WTC11 (cell line): ENCODE results near the gene LCE2A. TPM values are rescaled to one million over a fixed set of nuclear protein-coding genes. Genes with fewer than 3 reads are reported as not detected.

Experiments
- ATAC-seq: fragments of 200-7000 bp; cut with Tn5 transposase; 2 replicates; pipeline ENCODE4 v1.10.0; 2021; ENCODE audit warnings: mild to moderate bottlenecking, moderate library complexity
- Bru-seq: library from RNA; stranded (reverse); fragments of 400-500 nt; gene quantifications from one replicate; lab custom pipeline; 2021; lab: Mats Ljungman, UMichigan
- CTCF ChIA-PET: fragments of 300-600 bp; sonication (Branson Sonifier 250); formaldehyde crosslinking; loops from one replicate; lab custom pipeline; 2021; ENCODE audit warnings: antibody characterized with exemption; lab: Charles Lee
- POLR2A ChIA-PET: fragments of 350-600 bp; sonication (Branson Sonifier 250); formaldehyde crosslinking; loops from one replicate; lab custom pipeline; 2021; ENCODE audit warnings: antibody characterized with exemption; lab: Charles Lee
- DNase-seq: peaks from one replicate; pipeline ENCODE4 v3.0.0; 2021; ENCODE audit warnings: low spot score
- H3K27ac Mint-ChIP-seq: 2 replicates; pipeline ENCODE4 v1.8.0; 2021; ENCODE audit warnings: mixed read lengths
- H3K27me3 Mint-ChIP-seq: 2 replicates; pipeline ENCODE4 v1.8.0; 2021; ENCODE audit warnings: low read depth, mild to moderate bottlenecking, moderate library complexity, mixed read lengths
- H3K36me3 Mint-ChIP-seq: 2 replicates; pipeline ENCODE4 v1.8.0; 2021; ENCODE audit warnings: mixed read lengths
- H3K4me1 Mint-ChIP-seq: 2 replicates; pipeline ENCODE4 v1.8.0; 2022; ENCODE audit warnings: mixed read lengths
- H3K4me3 Mint-ChIP-seq: 2 replicates; pipeline ENCODE4 v1.8.0; 2021; ENCODE audit warnings: mild to moderate bottlenecking, moderate library complexity, mixed read lengths
- H3K9me3 Mint-ChIP-seq: 2 replicates; pipeline ENCODE4 v1.8.0; 2021; ENCODE audit warnings: mixed read lengths
- FOXK1 ChIP-seq: sonication (generic); formaldehyde crosslinking; IDR thresholded peaks from 2 replicates; pipeline ENCODE4 v1.8.0; 2022; ENCODE audit warnings: mild to moderate bottlenecking, moderate library complexity, missing genetic modification reagents
- GABPB1 ChIP-seq: sonication (generic); formaldehyde crosslinking; IDR thresholded peaks from 2 replicates; pipeline ENCODE4 v1.8.1; 2023; ENCODE audit warnings: mild to moderate bottlenecking, missing genetic modification reagents
- IRF2 ChIP-seq: sonication (generic); formaldehyde crosslinking; IDR thresholded peaks from 2 replicates; pipeline ENCODE4 v1.8.0; 2022; ENCODE audit warnings: low read depth, missing genetic modification reagents, borderline replicate concordance
- NFYB ChIP-seq: sonication (generic); formaldehyde crosslinking; conservative IDR thresholded peaks from 2 replicates; pipeline ENCODE4 v1.8.0; 2022; ENCODE audit warnings: low read depth, missing genetic modification reagents
- NR2C2 ChIP-seq: sonication (generic); formaldehyde crosslinking; IDR thresholded peaks from 2 replicates; pipeline ENCODE4 v1.8.0; 2022; ENCODE audit warnings: mild to moderate bottlenecking, missing genetic modification reagents
- TEAD1 ChIP-seq: sonication (generic); formaldehyde crosslinking; IDR thresholded peaks from 2 replicates; pipeline ENCODE4 v1.8.0; 2022; ENCODE audit warnings: mild to moderate bottlenecking, missing genetic modification reagents
- ZNF138 ChIP-seq: sonication (generic); formaldehyde crosslinking; conservative IDR thresholded peaks from 2 replicates; pipeline ENCODE4 v1.8.1; 2022; ENCODE audit warnings: mild to moderate bottlenecking, moderate library complexity, missing genetic modification reagents
- ZNF219 ChIP-seq: sonication (generic); formaldehyde crosslinking; IDR thresholded peaks from 2 replicates; pipeline ENCODE4 v1.8.0; 2023; ENCODE audit warnings: missing genetic modification reagents, mild to moderate bottlenecking, borderline replicate concordance
- ZNF263 ChIP-seq: sonication (generic); formaldehyde crosslinking; IDR thresholded peaks from 2 replicates; pipeline ENCODE4 v1.8.1; 2022; ENCODE audit warnings: low read depth, mild to moderate bottlenecking, moderate library complexity, missing genetic modification reagents
- ZNF423 ChIP-seq: fragments of 250-450 bp; sonication (Bioruptor Pico); IDR thresholded peaks from 2 replicates; pipeline ENCODE4 v2.1.2; 2022; ENCODE audit warnings: mild to moderate bottlenecking, moderate library complexity
- long read RNA-seq, 3 experiments: library from RNA in 1 of 3; library from capped mRNA in 1 of 3; library from polyadenylated mRNA in 1 of 3; unstranded in 2 of 3; stranded (forward) in 1 of 3; transcript quantifications; one replicate each; pipeline ENCODE4 v2.0.0, GENCODE V29; 2021
- total RNA-seq: library from RNA; stranded (reverse); gene quantifications from 3 replicates; pipeline ENCODE4 v1.2.3, GENCODE V29; 2021
- TF ChIP-seq, protein P1 (sequence below): fragments of 250-450 bp; sonication (Bioruptor Pico); IDR thresholded peaks from 2 replicates; pipeline ENCODE4 v2.1.2; 2022; ENCODE audit warnings: mild to moderate bottlenecking, moderate library complexity
- TF ChIP-seq, protein P2 (sequence below): sonication (generic); formaldehyde crosslinking; IDR thresholded peaks from 2 replicates; pipeline ENCODE4 v1.8.0; 2023; ENCODE audit warnings: missing genetic modification reagents, mild to moderate bottlenecking, borderline replicate concordance
- TF ChIP-seq, protein P3 (sequence below): sonication (generic); formaldehyde crosslinking; IDR thresholded peaks from 2 replicates; pipeline ENCODE4 v1.8.1; 2023; ENCODE audit warnings: mild to moderate bottlenecking, moderate library complexity, missing genetic modification reagents
- TF ChIP-seq, protein P4 (sequence below): sonication (generic); formaldehyde crosslinking; IDR thresholded peaks from 2 replicates; pipeline ENCODE4 v1.8.0; 2022; ENCODE audit warnings: mild to moderate bottlenecking, missing genetic modification reagents
- TF ChIP-seq, protein P5 (sequence below): sonication (generic); formaldehyde crosslinking; IDR thresholded peaks from 2 replicates; pipeline ENCODE4 v1.8.1; 2022; ENCODE audit warnings: mild to moderate bottlenecking, moderate library complexity, missing genetic modification reagents
- TF ChIP-seq, protein P6 (sequence below): fragments of 200-600 bp; IDR thresholded peaks from 2 replicates; pipeline ENCODE4 v1.8.0; 2022; ENCODE audit warnings: antibody characterized with exemption

Gene LCE2A, protein sequence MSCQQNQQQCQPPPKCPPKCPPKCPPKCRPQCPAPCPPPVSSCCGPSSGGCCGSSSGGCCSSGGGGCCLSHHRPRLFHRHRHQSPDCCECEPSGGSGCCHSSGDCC
- total RNA-seq, result not detected in 3 replicates
- Bru-seq, nascent RNA, result not detected
- long read RNA-seq, experiment 1, result 0 reads
- long read RNA-seq, experiment 2, result 0 reads
- long read RNA-seq, experiment 3, result 0 reads

DNA sequence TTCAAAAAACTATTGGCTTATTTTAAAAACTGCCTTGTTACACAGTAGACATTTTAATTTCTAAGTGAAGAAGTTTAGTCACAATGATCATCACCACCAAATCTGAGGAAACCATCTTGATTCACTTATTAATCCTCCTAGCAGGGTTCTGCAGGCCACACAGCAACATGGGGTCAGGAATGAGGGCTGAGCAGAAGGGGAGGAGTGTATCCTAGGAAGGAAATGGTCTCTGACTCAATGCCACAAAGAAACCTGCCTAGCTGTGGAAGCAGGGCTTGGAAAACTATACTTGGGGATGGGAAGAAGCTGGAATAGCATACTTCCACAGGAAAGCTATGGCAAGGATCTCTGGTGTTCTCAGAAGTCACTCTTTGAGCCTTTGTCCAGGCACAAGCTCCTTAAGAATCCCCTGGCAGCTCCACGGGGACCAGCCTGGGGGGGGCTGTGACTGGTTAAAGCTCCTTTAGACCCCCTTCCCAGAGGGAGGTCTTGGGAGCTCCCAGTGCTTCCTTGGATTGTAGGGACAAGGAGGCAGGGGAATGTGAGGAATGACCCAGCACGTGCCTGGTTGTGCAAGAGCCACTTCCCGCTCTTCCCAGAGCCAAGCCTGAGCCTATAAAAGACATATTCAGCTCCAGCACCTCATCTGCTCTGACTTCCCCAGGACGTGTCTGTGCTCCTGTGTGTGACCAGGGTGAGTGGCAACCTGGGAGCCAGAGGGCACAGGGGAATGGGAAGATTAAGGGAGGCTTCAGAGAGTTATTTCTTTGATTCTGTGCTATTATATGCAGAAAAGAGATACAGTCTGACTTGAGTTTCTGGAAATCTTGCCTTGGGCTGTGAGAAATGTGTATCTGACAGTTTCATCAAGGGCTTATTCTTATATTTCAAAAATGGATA, at the start of gene LCE2A:
Gene LCE2A (plus strand): TSS at position 645 of the 900 bp plus-strand sequence. CDS start 557 bp downstream, outside the sequence.
- Mint-ChIP-seq H3K36me3 (peaks cover 75% of the 10 kb centered on the region), H3K27ac (no peak within 1 kb of the TSS), H3K9me3 (peaks cover 85% of the 10 kb centered on the region), H3K4me3 (no peak within 1 kb of the TSS), H3K27me3 (peaks cover 9% of the 10 kb centered on the region), H3K4me1 (no peaks in the 10 kb centered on the region)
- ChIA-PET CTCF (no interaction called here), POLR2A (no interaction called here)
- TF ChIP-seq ZNF219 (CRISPR knock-in tag), result no peak
- TF ChIP-seq, protein P1, sequence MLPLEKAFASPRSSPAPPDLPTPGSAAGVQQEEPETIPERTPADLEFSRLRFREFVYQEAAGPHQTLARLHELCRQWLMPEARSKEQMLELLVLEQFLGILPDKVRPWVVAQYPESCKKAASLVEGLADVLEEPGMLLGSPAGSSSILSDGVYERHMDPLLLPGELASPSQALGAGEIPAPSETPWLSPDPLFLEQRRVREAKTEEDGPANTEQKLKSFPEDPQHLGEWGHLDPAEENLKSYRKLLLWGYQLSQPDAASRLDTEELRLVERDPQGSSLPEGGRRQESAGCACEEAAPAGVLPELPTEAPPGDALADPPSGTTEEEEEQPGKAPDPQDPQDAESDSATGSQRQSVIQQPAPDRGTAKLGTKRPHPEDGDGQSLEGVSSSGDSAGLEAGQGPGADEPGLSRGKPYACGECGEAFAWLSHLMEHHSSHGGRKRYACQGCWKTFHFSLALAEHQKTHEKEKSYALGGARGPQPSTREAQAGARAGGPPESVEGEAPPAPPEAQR (CRISPR knock-in tag), result no peak
- TF ChIP-seq, protein P2, sequence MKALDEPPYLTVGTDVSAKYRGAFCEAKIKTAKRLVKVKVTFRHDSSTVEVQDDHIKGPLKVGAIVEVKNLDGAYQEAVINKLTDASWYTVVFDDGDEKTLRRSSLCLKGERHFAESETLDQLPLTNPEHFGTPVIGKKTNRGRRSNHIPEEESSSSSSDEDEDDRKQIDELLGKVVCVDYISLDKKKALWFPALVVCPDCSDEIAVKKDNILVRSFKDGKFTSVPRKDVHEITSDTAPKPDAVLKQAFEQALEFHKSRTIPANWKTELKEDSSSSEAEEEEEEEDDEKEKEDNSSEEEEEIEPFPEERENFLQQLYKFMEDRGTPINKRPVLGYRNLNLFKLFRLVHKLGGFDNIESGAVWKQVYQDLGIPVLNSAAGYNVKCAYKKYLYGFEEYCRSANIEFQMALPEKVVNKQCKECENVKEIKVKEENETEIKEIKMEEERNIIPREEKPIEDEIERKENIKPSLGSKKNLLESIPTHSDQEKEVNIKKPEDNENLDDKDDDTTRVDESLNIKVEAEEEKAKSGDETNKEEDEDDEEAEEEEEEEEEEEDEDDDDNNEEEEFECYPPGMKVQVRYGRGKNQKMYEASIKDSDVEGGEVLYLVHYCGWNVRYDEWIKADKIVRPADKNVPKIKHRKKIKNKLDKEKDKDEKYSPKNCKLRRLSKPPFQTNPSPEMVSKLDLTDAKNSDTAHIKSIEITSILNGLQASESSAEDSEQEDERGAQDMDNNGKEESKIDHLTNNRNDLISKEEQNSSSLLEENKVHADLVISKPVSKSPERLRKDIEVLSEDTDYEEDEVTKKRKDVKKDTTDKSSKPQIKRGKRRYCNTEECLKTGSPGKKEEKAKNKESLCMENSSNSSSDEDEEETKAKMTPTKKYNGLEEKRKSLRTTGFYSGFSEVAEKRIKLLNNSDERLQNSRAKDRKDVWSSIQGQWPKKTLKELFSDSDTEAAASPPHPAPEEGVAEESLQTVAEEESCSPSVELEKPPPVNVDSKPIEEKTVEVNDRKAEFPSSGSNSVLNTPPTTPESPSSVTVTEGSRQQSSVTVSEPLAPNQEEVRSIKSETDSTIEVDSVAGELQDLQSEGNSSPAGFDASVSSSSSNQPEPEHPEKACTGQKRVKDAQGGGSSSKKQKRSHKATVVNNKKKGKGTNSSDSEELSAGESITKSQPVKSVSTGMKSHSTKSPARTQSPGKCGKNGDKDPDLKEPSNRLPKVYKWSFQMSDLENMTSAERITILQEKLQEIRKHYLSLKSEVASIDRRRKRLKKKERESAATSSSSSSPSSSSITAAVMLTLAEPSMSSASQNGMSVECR, result no peak
- TF ChIP-seq NFYB (CRISPR knock-in tag), result no peak
- TF ChIP-seq ZNF138 (CRISPR knock-in tag), result no peak
- TF ChIP-seq, protein P3, sequence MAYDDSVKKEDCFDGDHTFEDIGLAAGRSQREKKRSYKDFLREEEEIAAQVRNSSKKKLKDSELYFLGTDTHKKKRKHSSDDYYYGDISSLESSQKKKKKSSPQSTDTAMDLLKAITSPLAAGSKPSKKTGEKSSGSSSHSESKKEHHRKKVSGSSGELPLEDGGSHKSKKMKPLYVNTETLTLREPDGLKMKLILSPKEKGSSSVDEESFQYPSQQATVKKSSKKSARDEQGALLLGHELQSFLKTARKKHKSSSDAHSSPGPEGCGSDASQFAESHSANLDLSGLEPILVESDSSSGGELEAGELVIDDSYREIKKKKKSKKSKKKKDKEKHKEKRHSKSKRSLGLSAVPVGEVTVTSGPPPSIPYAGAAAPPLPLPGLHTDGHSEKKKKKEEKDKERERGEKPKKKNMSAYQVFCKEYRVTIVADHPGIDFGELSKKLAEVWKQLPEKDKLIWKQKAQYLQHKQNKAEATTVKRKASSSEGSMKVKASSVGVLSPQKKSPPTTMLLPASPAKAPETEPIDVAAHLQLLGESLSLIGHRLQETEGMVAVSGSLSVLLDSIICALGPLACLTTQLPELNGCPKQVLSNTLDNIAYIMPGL (CRISPR knock-in tag), result no peak
- TF ChIP-seq FOXK1 (CRISPR knock-in tag), result no peak
- TF ChIP-seq TEAD1 (CRISPR knock-in tag), result no peak
- TF ChIP-seq, protein P4, sequence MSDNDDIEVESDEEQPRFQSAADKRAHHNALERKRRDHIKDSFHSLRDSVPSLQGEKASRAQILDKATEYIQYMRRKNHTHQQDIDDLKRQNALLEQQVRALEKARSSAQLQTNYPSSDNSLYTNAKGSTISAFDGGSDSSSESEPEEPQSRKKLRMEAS (CRISPR knock-in tag), result no peak
- TF ChIP-seq NR2C2, result no peak
- TF ChIP-seq, protein P5, sequence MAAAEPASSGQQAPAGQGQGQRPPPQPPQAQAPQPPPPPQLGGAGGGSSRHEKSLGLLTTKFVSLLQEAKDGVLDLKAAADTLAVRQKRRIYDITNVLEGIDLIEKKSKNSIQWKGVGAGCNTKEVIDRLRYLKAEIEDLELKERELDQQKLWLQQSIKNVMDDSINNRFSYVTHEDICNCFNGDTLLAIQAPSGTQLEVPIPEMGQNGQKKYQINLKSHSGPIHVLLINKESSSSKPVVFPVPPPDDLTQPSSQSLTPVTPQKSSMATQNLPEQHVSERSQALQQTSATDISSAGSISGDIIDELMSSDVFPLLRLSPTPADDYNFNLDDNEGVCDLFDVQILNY (CRISPR knock-in tag), result no peak
- TF ChIP-seq, protein P6, sequence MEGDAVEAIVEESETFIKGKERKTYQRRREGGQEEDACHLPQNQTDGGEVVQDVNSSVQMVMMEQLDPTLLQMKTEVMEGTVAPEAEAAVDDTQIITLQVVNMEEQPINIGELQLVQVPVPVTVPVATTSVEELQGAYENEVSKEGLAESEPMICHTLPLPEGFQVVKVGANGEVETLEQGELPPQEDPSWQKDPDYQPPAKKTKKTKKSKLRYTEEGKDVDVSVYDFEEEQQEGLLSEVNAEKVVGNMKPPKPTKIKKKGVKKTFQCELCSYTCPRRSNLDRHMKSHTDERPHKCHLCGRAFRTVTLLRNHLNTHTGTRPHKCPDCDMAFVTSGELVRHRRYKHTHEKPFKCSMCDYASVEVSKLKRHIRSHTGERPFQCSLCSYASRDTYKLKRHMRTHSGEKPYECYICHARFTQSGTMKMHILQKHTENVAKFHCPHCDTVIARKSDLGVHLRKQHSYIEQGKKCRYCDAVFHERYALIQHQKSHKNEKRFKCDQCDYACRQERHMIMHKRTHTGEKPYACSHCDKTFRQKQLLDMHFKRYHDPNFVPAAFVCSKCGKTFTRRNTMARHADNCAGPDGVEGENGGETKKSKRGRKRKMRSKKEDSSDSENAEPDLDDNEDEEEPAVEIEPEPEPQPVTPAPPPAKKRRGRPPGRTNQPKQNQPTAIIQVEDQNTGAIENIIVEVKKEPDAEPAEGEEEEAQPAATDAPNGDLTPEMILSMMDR, result no peak
- TF ChIP-seq GABPB1 (CRISPR knock-in tag), result no peak
- TF ChIP-seq IRF2 (CRISPR knock-in tag), result no peak
- TF ChIP-seq ZNF423 (CRISPR knock-in tag), result no peak
- no peak for TF ChIP-seq ZNF263 (CRISPR knock-in tag)
- no peak for ATAC-seq
- DNase-seq, result no peak
